ENCODE data around the gene IPO4. TPM values are rescaled to one million over a fixed set of nuclear protein-coding genes. Genes with fewer than 3 reads are reported as not detected.

IPO4 gene
- total RNA-seq, 2 experiments from 2014 or later: 36.6 to 37.9 TPM

DNA sequence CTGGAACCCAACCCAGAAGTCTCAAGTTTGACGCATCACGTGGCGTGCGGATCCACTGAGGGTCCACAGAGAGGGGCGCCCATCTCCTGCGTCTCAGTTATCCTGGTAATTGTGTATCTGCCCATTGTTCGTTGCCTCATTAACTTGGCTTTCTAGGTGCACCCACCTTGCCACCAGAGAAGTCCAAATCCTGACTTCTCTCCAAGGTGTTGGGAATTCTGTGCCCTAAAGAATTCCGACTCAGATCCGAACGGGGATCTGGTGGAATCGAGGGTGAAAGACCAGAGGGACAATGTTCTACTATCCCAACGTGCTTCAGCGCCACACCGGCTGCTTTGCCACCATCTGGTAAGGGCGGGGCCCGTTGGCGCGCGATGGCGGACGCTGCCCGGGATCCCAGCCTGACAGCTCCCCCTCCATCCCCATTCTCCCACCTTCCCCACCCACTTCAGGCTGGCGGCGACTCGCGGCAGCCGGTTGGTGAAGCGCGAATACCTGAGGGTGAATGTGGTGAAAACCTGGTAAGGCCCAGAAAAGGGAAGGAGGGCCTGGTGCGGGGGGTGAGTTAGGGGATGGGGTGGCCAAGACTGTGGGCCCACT lies 16.3 kb downstream of the IPO4 start:
- H3K9me3 ChIP-seq (ENCODE audit: control insufficient read depth in 1 of 2, insufficient read depth in 1 of 2, low read length in 2 of 2): no peaks in the 10 kb centered on the region
- POLR2A ChIA-PET: interaction anchor here (1.3 to 5.4 kb wide), 6 partner anchors 11 to 92 kb away, joined by 3 to 53 read pairs (median 8); partner anchors contain the start of genes DCAF11, EMC9, IPO4 and IRF9
- H3K27me3 Mint-ChIP-seq: no peaks in the 10 kb centered on the region
- peaks cover 21% of the 10 kb centered on the region for H3K4me1 ChIP-seq (ENCODE audit: insufficient read depth, low read length)
- peak overlapping the region; percentile 29 to 44 for H3K27ac ChIP-seq (ENCODE audit: low read depth in 1 of 2, low read length in 2 of 2)
- peak overlapping the region; percentile 89 for H3K4me3 Mint-ChIP-seq
- peak overlapping the region; percentile 56 for H3K4me3 ChIP-seq (ENCODE audit: low read length)
- ATAC-seq (ENCODE audit: poor library complexity) (no peak), DNase-seq (no peak)
- peaks cover 40% of the 10 kb centered on the region for H3K4me1 Mint-ChIP-seq (ENCODE audit: low read depth)
- CTCF ChIA-PET: interaction anchor here (1.4 to 1.8 kb wide), 2 partner anchors 11 to 12 kb away, joined by 3 to 9 read pairs; partner anchors contain the start of gene IRF9
- TF ChIP-seq, protein P1, sequence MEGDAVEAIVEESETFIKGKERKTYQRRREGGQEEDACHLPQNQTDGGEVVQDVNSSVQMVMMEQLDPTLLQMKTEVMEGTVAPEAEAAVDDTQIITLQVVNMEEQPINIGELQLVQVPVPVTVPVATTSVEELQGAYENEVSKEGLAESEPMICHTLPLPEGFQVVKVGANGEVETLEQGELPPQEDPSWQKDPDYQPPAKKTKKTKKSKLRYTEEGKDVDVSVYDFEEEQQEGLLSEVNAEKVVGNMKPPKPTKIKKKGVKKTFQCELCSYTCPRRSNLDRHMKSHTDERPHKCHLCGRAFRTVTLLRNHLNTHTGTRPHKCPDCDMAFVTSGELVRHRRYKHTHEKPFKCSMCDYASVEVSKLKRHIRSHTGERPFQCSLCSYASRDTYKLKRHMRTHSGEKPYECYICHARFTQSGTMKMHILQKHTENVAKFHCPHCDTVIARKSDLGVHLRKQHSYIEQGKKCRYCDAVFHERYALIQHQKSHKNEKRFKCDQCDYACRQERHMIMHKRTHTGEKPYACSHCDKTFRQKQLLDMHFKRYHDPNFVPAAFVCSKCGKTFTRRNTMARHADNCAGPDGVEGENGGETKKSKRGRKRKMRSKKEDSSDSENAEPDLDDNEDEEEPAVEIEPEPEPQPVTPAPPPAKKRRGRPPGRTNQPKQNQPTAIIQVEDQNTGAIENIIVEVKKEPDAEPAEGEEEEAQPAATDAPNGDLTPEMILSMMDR (IDR thresholded peaks at IDR 0.05): no peak
- H3K9me3 Mint-ChIP-seq: no peaks in the 10 kb centered on the region
- H3K36me3 Mint-ChIP-seq (ENCODE audit: low read depth): peaks cover 51% of the 10 kb centered on the region
- intact Hi-C loops (cut with DNase I, micrococcal nuclease): no loop called here
- H3K27me3 ChIP-seq (ENCODE audit: control insufficient read depth in 1 of 2, insufficient read depth in 2 of 2, low read length in 2 of 2): no peaks in the 10 kb centered on the region
- peaks cover 37% of the 10 kb centered on the region for H3K36me3 ChIP-seq (ENCODE audit: insufficient read depth, low read length)
- H3K27ac Mint-ChIP-seq: peak overlapping the region; percentile 79

DNA sequence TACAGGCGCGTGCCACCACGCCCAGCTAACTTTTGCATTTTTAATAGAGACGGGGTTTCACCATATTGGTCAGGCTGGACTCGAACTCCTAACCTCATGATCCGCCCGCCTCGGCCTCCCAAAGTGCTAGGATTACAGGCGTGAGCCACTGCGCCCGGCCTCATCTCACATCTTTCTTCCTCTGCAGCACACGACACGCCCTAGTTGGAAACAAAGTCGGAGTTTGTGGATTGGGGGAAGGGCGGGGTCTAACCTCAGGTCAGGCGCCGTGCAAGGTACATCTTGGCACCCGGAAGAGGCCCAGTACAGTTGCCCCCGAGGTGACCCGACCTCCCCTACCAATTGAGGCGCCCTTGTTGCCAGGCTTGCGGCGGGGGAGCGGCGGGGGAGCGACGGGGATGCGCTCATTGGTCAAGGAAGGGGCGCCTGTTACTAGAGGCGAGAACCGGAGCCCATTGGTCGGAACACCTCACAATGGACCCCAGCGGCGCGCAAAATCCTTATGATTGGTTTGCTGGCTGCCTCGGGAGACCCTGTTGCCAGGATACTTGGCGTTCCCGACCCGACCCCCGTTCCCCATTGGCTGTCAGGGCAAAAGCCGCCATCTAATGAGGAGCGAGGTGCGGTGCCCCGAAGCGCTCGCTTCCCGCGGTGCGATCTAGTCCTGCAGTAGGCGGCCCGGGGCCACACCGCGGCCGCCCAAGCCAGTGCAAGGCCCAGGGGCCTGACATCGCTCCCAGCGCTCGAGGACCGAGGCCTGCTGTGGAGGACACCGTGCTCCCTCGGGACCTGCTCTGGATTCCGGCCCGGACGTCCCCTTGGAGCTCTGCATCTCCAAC lies 17.0 kb downstream of the IPO4 start, which contains the start of gene REC8:
Gene REC8, plus strand, starts transcription at position 659 of the 839 bp plus-strand sequence. CDS start 473 bp downstream, outside the sequence.
- peak within 1 kb of the TSS; percentile 56 for H3K4me3 ChIP-seq (ENCODE audit: low read length)
- ATAC-seq (ENCODE audit: poor library complexity): peak; percentile 83
- TF ChIP-seq, protein P1 (IDR thresholded peaks at IDR 0.05): no peak
- H3K36me3 Mint-ChIP-seq (ENCODE audit: low read depth): peaks cover 55% of the 10 kb centered on the region
- H3K27me3 Mint-ChIP-seq: no peaks in the 10 kb centered on the region
- H3K4me1 Mint-ChIP-seq (ENCODE audit: low read depth): peaks cover 42% of the 10 kb centered on the region
- H3K36me3 ChIP-seq (ENCODE audit: insufficient read depth, low read length): peaks cover 37% of the 10 kb centered on the region
- peak within 1 kb of the TSS; percentile 89 for H3K4me3 Mint-ChIP-seq
- ChIA-PET POLR2A (interaction anchor here (0.6 to 5.4 kb wide), 12 partner anchors 10 to 620 kb away, joined by 3 to 53 read pairs (median 6); partner anchors contain the start of genes DCAF11, EMC9, IPO4 and IRF9), CTCF (interaction anchor here (0.6 to 1.8 kb wide), 3 partner anchors 10 to 1114 kb away, joined by 3 to 9 read pairs (median 6); partner anchors contain the start of gene IRF9)
- no peaks in the 10 kb centered on the region for H3K9me3 ChIP-seq (ENCODE audit: control insufficient read depth in 1 of 2, insufficient read depth in 1 of 2, low read length in 2 of 2)
- peak within 1 kb of the TSS; percentile 29 to 44 for H3K27ac ChIP-seq (ENCODE audit: low read depth in 1 of 2, low read length in 2 of 2)
- peaks cover 21% of the 10 kb centered on the region for H3K4me1 ChIP-seq (ENCODE audit: insufficient read depth, low read length)
- intact Hi-C loops (cut with DNase I, micrococcal nuclease): no loop called here
- DNase-seq: peak; percentile 54 to 85 (median 70)
- H3K9me3 Mint-ChIP-seq: no peaks in the 10 kb centered on the region
- H3K27me3 ChIP-seq (ENCODE audit: control insufficient read depth in 1 of 2, insufficient read depth in 2 of 2, low read length in 2 of 2): no peaks in the 10 kb centered on the region
- peak within 1 kb of the TSS; percentile 79 for H3K27ac Mint-ChIP-seq

DNA sequence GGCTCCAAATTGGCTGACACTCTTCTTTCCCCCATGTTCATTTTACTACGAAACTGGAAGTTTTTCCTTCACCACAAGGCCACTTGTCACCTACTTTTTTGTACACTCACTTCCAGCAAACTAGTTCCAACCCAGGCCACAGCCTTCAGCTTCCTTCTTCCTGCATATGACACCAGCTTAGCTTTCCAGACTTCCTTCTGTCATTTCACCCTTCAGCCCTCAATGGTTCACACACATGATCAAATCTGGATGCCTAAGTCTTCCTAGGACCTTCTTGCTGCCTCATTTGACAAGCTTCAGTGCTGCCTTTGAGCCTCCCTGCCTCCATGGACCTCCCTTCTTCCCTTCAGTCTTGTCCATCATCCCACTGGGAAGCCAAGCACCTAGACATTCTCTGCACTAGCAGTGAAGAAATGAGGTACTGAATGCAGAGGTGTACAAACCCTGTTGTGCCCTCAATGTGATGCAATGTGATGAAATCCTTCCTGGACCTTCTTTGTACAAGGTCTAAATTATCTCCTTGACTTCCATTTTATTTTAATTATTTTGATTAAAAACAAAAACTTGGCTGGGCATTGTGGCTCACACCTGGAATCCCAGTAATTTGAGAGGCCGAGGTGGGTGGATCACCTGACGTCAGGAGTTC lies 21.0 kb downstream of the IPO4 start:
- DNase-seq (no peak), ATAC-seq (ENCODE audit: poor library complexity) (no peak)
- no peak overlapping the region for H3K4me3 Mint-ChIP-seq
- H3K27me3 Mint-ChIP-seq: no peaks in the 10 kb centered on the region
- no peaks in the 10 kb centered on the region for H3K9me3 ChIP-seq (ENCODE audit: control insufficient read depth in 1 of 2, insufficient read depth in 1 of 2, low read length in 2 of 2)
- H3K36me3 ChIP-seq (ENCODE audit: insufficient read depth, low read length): peaks cover 63% of the 10 kb centered on the region
- ChIA-PET CTCF (no interaction called here), POLR2A (no interaction called here)
- no peak overlapping the region for H3K27ac ChIP-seq (ENCODE audit: low read depth in 1 of 2, low read length in 2 of 2)
- peaks cover 52% of the 10 kb centered on the region for H3K4me1 Mint-ChIP-seq (ENCODE audit: low read depth)
- peak overlapping the region; percentile 76 for H3K27ac Mint-ChIP-seq
- H3K4me3 ChIP-seq (ENCODE audit: low read length): no peak overlapping the region
- H3K9me3 Mint-ChIP-seq: no peaks in the 10 kb centered on the region
- TF ChIP-seq, protein P1 (IDR thresholded peaks at IDR 0.05): no peak
- H3K4me1 ChIP-seq (ENCODE audit: insufficient read depth, low read length): peaks cover 52% of the 10 kb centered on the region
- peaks cover 69% of the 10 kb centered on the region for H3K36me3 Mint-ChIP-seq (ENCODE audit: low read depth)
- intact Hi-C loops (cut with DNase I, micrococcal nuclease): no loop called here
- H3K27me3 ChIP-seq (ENCODE audit: control insufficient read depth in 1 of 2, insufficient read depth in 2 of 2, low read length in 2 of 2): no peaks in the 10 kb centered on the region
